Stimulated activated CD4-positive, alpha-beta T cell treated with anti-CD3 and anti-CD28 coated beads, Interleukin-15, amount 100 ng/mL, for 48 hours (primary cell): ENCODE data around the gene COQ9.
A peak's percentile ranks its signal among the peaks of the same experiment; 100 is the strongest.
"Not testable (repeated sequence)": the region's sequence is repeated elsewhere in the genome, so short reads cannot be mapped to it uniquely, and the experiment has no call there.

Experiments used
- DNase-seq, 2 donors: peaks; one replicate each; pipeline ENCODE4 v3.0.0-alpha.2; 2020; ENCODE audit warnings: low read depth in 2 of 2

The COQ9 gene

GRCh38 chr16:57427307-57427706, 20.0 kb upstream of the COQ9 start:
- DNase-seq = no peak

GRCh38 chr16:57427824-57428223, 19.5 kb upstream of the COQ9 start:
- no peak for DNase-seq

- DNase-seq = no peak
Observed at GRCh38 chr16:57430955-57431354, 16.3 kb upstream of the COQ9 start.

DNA sequence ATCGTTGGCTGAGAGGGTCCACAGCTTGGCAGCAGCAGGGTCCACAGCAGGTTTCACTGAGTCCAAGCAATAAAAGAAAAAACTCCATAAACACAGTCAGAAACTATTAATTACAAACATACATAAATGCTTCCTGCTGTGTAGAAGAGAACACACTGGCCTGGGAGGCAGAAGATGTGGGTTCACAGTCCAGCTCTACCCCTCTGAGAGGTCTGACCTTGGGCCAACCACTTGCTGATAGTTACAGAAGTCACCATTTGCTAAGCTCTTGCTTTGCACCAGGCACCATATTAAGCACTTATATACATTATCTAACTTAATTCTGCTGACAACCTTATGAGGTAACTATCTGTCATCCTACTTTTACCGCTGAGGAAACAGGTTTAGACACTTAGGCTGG, 14.8 kb upstream of the COQ9 start:
- no peak for DNase-seq

GRCh38 chr16:57432989-57433388, 14.3 kb upstream of the COQ9 start:
- no peak for DNase-seq

DNA sequence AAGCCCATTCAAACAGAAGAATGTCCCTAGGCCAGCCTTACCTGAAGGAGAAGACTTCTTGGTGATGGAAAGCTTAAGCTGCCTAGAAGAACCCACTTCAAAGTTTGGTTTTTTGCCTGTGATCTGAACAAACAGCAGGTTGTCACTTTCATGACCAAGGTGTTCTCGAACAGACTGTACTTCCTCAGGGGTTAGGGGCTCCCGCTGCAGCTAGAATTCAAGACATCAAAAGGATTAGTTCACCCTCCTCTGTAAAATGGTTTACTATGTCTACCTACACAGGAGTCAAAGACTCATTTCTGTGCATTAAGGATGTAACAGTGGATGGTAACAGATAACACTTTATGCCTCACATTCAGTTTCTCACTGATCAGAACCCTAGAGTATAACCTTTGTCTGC, 13.3 kb upstream of the COQ9 start:
- no peak for DNase-seq

DNA sequence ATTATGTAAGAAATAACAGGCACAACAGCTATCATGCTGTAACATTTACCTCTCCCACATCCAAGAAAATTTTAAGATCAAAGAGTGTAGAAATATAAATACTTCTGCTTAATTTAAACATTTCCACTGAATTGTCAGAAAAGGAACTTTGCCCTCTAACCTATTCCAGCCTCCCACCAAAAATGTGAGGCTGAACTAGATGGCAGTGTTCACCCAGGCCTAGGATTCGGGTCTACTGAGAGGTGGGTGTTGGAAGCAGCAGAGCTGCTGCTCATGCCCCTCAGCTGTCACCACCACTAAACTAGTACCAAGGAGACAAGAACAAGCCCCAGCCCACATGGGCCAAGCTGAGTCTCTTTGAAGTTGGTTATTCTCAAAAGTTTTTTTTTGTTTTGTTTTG, 11.4 kb upstream of the COQ9 start:
- no peak for DNase-seq

GRCh38 chr16:57439947-57440346, 7.3 kb upstream of the COQ9 start:
- not testable (repeated sequence) for DNase-seq

DNA sequence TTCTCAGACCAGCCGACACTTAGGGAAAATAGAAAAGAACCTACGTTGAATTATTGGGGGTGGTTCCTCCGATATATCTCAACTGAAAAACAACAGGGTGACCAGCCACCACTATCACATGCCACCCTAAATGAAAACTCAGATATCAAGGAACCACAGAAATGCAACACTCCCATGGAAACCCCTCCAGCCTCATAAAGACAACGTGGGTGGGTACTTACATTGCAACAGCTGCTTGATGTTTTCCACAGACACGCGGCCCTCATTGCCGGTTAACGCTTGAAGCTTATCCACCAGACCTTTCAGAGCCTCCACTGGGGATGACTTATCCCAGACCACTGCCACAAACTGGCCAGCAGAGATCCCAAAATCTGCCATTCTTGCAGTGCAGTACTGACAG, 6.7 kb upstream of the COQ9 start:
- not testable (repeated sequence) for DNase-seq

- DNase-seq = no peak
Observed at GRCh38 chr16:57444711-57445110, 2.6 kb upstream of the COQ9 start.

GRCh38 chr16:57445510-57445909, 1.8 kb upstream of the COQ9 start:
- DNase-seq = no peak

DNA sequence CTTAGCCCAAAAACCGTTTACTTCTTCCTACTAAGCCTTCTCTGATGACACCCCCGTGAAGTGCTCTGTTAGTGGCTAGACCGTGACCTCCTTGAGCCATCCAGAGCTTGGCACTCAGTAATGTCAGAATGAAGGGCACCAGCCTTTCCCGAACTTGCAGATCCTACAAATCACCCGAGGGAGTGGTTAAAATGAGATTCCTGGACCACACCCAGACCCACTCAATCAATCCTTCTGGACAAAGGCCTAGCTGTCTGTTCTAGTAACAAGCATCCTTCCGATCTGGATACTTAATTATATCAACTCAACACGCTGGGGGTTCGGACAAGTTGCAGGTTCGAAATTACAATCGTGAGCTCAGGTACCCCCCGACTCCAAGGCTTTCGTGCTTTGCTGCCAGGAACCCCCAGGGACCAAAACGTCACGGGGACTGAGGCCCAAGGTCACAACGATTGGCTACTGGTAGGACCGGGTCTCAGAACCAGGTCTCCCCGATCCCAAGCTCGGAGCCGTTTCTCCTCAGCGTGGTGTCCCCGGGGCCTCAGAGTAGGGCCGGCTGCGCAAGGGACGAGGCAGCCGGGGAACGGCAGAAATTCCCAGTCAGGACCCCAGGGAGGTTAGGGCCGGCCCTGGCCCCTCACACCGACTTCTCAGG, 621 bp upstream of the COQ9 start:
- DNase-seq = no peak

GRCh38 chr16:57452021-57452420, 4.7 kb downstream of the COQ9 start:
- DNase-seq = no peak

DNA sequence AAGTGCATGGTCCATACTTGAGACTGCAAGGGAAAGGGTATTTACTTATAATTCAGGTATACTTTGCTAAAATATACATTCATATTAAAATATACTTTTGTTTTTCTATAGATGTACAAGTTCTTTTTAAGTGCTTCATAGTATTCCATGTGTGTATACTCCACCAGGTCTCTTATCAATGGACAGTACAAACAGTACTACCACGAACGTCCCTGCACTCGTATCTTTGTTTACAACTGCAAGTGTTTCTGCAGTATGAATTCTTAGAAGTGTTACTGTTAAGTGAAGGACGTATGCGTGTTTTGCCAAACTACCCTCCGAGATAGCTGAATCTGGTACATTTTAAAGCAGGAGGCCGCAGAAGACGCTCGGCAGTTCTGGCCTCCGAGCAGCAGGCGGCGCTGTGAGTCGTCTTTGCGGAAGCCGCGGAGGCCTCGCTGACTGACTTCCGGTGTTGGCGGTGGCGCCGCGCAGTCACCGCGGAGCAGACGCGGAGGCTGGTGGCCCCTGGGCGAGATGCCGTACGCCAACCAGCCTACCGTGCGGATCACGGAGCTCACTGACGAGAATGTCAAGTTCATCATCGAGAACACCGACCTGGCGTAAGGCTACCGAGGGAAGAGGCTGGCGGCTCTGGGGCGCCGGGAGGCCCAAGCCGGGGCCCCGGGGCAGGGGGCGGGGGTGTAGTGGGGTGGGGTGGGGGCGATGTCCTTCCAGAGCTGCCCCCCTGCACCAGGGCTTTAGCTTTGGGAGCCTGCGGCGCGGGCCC, 15.1 kb downstream of the COQ9 start, which contains the start of gene POLR2C:
TSS of gene POLR2C (plus strand) at position 471 of the 769 bp plus-strand sequence. CDS start at position 517, 46 bp downstream.
- peak; percentile 80 to 90 for DNase-seq

GRCh38 chr16:57462978-57463362, 15.7 kb downstream of the COQ9 start:
- DNase-seq = no peak

DNA sequence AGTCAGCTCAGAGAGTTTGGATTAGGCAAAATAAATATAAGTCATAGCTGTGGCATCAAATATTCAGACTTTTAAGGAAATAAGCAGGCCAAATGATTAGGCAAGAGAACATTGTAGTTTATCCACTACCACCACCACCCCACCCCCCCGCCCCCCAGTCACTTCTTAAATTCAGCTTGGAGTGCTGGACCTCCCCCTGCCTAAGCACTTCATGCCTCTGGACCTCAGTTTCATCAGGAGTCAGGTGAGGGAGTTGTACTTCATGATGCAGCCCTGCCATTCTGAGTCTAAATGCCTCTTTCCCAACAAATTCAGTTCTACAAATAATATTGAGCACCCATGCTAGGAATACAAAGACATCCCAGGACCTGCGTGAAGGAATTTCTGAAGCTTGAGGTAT, 17.2 kb downstream of the COQ9 start:
- DNase-seq = no peak

GRCh38 chr16:57468346-57468745, 21.1 kb downstream of the COQ9 start:
- no peak for DNase-seq

- no peak for DNase-seq
Observed at GRCh38 chr16:57469046-57469445, 21.8 kb downstream of the COQ9 start.

DNA sequence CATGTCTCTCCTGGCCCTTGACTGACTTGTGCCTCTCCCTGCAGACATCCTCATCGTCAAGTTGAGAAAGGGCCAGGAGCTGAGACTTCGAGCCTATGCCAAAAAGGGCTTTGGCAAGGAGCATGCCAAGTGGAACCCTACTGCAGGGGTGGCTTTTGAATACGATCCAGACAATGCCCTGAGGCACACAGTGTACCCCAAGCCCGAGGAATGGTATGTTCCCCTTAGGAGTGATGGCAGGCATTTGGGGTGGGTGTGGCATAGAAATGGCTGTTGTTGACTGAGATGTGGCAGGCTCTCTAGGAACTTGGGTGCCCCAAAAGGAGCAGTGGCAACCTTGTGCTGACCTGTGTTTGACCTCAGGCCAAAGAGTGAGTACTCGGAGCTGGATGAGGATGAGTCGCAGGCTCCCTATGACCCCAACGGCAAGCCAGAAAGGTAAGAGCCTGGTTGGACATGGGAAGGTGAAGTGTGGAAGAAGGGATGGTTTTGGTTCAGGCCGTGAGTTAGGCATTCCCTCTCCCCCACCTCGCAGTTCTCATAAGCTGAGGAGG, 22.7 kb downstream of the COQ9 start:
- DNase-seq = no peak

DNA sequence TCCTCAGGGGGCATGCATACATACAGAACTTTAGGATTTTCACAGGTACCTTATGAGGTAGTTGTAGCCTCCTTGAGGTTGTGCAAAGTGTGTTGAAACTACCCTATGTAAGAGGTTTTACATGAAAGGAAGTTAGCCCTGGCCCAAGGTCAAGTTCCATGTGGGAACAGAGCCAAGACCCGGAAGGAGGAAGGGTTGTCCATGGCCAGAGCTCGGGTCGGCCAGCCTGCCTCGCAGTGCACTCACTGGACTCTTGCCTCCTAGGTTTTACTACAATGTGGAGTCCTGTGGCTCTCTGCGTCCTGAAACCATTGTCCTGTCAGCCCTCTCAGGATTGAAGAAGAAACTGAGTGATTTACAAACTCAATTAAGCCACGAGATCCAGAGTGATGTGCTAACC, 23.4 kb downstream of the COQ9 start:
- DNase-seq = no peak

- DNase-seq = no peak
Observed at GRCh38 chr16:57471209-57471608, 23.9 kb downstream of the COQ9 start.

- no peak for DNase-seq
Observed at GRCh38 chr16:57471852-57472664, 24.8 kb downstream of the COQ9 start.
